Head of caudate nucleus (tissue), 42 donors: Measurements from ENCODE around the gene C5AR2.
A peak's percentile ranks its signal among the peaks of the same experiment; 100 is the strongest.
"Not testable (repeated sequence)": the region's sequence is repeated elsewhere in the genome, so short reads cannot be mapped to it uniquely, and the experiment has no call there.

Experiments
- DNase-seq, 42 donors: peaks; one replicate each; pipeline versions ENCODE4 v3.0.0 to v3.0.0-alpha.2; 2020 to 2021; ENCODE audit warnings: mixed read lengths in 7 of 42
- intact Hi-C: fragments of 100-400 bp; cut with DNase I; formaldehyde crosslinking; loops from one replicate; pipeline ENCODE4 v1.15.0; 2022

The C5AR2 gene

DNA sequence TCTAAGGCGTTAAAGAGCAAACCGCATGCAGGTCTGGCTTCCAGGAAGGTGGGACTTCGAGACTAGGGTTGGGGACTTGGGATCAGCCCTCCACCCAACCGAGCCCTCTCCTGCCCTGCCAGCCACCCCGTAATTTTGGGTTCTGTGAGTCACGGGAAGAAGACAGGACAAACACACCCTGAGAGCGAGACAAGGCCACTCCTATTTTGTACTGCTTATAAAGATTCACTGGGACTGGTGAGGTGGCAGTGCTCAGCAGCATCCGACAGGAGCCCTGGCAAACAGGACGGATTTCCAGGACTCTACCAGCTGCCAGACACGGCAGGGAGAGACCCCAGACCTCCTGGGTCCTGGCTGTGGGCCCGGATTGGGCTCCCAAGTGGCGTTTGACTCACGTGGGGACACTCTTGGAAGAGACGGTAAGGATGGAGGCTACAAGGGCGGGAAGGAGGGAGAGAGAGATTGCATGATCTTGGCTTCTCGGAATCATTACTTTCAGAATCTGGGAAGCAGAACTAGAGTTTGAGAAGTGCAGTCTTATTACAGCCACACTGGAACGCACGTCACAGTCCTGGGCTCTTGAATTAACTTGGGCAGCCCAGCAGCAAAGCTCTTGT is at the start of gene C5AR2:
TSS of gene C5AR2 (plus strand) at position 245 of the 617 bp plus-strand sequence. CDS start 8,625 bp downstream, outside the sequence.
- DNase-seq: peak in 2 of 42 donors; percentile 24 to 40
- intact Hi-C loops: no loop called here

DNA sequence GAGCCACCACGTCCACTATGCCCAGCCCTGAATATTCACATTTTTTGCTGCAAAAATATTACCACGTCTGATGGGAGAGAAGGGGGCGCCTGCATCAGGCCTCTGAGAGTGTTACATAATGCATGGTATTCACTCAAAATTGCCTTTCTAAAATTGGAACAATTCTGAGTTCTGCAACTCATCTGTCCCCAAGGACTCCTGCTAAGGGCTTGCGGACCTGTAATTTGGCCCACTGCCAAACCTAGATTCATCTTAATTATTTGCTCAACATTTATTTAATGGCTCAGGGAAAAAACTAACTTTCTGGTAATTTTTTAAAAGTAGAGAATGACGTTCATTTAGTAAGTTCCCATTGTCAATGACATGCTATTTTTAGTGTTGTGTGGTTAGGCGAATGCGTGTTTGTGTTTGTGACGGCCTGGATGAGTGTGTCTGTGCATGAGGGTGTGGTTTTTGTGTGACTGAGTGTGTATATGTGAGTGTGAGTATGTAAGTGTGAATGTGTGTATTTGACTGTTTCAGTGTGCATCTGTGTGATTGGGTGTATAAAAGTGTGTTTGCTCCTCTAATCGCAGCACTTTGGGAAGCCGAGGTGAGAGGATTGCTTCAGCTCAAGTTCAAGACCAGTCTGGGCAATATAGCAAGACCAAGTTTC is 48.4 kb upstream of the C5AR2 start:
- intact Hi-C loops: no loop called here
- no peak for DNase-seq

DNA sequence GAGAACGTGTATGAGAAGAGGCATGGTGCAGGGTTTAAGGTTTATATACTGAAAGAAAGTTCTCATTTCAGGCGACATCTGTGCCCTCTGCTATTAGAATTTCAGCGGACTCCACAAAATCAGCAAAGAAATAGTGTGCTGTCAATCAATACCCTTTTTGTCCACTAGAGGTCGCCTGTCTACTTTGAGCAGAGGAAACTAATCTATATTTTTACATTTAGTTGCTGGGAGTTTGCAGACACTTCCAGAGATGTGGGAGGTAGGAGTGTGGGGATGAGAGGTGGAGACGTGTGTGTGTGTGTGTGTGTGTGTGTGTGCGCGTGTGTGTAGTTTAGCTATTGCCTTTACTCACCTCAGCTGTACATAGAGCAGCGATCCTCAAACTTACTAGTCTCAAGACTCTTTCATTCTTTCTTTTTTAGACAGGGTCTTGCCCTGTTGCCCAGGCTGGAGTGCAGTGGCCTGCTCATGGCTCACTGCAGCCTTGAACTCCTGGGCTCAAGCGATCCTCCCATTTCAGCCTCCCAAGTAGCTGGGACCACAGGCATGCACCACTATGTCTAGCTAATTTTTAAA is 47.6 kb upstream of the C5AR2 start:
- intact Hi-C loops: no loop called here
- DNase-seq: peak in 36 of 42 donors; percentile 19 to 86 (median 58)

GRCh38 chr19:47296036-47296435 is 35.9 kb upstream of the C5AR2 start:
- peak; percentile 28 to 92 (median 72) for DNase-seq
- intact Hi-C loops: loop anchor here (5.0 kb wide), 1 partner anchor 96 kb away; no protein-coding TSS in a partner anchor

DNA sequence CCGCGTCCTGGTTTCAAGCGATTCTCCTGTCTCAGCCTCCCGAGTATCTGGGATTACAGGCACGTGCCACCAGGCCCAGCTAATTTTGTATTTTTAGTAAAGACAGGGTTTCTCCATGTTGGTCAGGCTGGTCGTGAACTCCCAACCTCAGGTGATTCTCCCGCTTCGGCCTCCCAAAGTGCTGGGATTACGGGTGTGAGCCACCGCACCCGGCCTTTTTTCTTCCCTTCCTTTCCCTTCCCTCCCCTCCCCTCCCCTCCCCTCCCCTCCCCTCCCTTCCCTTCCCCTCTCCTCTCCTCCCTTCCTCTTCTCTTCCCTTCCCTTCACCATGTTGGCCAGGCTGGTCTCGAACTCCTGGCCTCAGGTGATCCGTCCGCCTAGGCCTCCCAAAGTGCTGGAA is 31.1 kb upstream of the C5AR2 start:
- DNase-seq, intact Hi-C loops: not testable (repeated sequence)

DNA sequence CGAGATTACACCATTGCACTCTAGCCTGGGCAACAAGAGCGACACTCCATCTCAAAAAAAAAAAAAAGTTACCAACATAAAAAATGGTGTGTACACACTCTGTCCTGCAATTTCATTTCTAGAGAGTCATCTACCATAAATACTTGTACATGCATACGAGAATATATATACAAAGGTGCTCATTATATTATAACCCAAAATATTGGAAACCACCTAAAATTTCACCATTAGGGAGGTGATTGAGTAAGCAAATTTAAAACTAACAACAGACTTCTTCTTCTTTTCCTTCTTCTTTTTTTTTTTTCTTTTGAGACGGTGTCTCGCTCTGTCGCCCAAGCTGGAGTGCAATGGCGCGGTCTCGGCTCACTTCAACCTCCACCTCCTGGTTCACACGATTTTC is 29.7 kb upstream of the C5AR2 start:
- DNase-seq: no peak
- intact Hi-C loops: no loop called here

DNA sequence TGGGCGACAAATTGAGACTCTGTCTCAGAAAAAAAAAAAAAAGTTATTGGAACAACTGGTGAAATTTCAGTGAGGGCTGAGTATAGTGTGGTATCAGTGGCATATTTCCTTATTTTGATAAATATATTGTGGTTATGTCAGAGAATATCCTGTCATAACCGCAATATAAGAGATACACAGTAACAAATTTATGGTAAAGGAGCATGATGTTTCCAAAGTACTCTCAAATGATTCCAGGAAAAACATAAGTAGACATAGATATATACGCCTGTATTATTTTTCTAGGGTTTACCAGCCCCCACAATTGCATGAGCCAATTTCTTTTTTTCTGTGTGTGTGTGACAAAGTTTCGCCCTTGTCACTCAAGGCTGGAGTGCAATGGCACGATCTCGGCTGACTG is 28.0 kb upstream of the C5AR2 start:
- no peak for DNase-seq
- intact Hi-C loops: no loop called here

DNA sequence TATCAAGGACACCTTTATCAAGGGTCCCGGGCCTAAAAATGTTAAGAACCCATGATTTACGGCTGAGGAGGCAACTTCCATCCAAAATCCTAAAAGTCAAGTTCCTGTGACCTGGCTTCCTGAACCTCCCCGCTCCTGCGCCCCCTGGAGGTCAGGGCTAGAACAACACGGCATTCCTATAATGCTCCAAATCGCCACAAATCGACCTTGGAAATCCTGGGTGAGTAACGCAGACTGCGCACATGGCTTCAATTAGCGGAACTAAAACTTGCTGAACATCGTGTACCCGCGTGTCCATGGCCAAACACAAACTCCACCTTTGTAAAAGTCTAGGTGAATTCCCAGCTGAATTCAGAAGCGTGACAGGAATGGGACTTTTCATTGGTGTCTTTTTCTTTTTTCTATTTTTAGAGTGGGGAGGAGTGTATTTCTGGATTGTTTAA is 26.6 kb upstream of the C5AR2 start:
- peak in 41 of 42 donors; percentile 30 to 86 (median 63) for DNase-seq
- intact Hi-C loops: no loop called here

DNA sequence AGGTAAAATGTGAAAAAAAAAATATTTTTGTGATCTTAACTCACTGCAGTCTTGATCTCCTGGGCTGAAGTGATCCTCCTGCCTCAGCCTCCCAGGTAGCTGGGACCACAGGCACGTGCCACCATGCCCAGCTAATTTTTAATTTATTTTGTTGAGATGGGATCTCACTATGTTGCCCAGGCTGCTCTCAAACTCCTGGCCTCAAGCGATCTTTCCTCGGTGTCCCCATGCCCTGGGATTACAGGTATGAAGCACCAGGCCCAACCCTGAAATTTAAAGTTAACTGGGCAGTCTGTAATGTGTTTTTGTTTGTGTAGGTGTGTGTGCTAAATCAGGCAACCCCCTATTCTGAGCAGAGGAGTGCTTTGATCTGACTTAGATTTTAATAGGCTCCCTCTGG is 25.7 kb upstream of the C5AR2 start:
- DNase-seq: no peak
- intact Hi-C loops: no loop called here

GRCh38 chr19:47309038-47309437 is 22.9 kb upstream of the C5AR2 start:
- intact Hi-C loops: no loop called here
- DNase-seq: no peak

GRCh38 chr19:47309608-47310007 is 22.4 kb upstream of the C5AR2 start, which contains the start of gene C5AR1:
TSS of gene C5AR1 (plus strand) at chr19:47309861. CDS start at chr19:47309896, 35 bp downstream.
- intact Hi-C loops: no loop called here
- DNase-seq: peak in 35 of 42 donors; percentile 13 to 64 (median 33)

- no peak for DNase-seq
- intact Hi-C loops: no loop called here
Measured at GRCh38 chr19:47310323-47310722, 21.7 kb upstream of the C5AR2 start.

DNA sequence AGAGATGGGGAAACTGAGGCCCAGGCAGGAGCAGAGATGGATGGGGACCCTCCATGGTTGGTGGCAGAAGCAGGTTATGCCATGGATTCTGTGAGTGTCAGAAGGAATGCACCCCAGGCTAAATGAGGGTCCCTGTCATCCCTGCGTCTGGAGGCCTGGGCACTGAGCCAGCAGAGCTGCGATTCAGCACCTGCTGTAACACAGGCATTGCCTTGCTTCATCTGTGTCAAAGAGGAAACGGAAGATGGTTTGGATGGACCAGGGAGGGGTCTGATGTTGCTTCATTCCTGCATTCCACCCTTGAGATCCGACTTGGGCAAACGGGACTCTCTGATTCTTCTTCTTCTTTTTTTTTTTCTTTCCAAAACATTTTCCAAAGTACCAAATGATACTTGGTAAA is 21.2 kb upstream of the C5AR2 start:
- intact Hi-C loops: no loop called here
- DNase-seq: peak in 12 of 42 donors; percentile 8 to 49 (median 34)

DNA sequence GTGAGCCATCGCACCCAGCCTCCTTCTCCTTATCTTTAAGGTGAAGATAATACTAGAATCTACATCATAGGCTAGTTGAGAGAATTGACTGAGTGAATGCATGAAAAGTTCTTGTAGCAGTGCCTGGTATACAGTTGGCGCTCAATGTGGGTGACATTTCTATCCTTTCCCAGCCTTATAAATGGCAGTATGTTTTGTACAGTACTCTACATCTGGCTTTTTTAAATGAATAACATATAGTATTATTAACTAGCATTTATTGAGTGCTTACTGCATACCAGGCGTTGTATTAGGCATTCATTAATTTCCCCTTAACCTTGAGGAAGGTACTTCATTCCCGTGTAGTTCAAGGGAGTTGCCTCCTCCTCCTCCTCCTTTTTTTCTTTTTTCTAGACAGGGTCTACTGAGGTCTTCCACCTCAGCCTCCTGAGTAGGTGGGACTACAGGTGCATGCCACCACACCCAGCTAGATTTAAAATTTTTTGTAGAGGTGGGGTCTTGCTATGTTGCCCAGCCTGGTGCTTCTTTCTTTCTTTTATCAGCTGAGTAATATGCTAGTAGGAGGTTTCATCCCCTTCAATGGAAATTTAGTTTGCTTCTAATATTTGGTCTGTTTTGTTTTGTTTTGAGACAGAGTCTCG is 19.5 kb upstream of the C5AR2 start:
- no peak for DNase-seq
- intact Hi-C loops: no loop called here

GRCh38 chr19:47313754-47314295 is 18.1 kb upstream of the C5AR2 start:
- DNase-seq: no peak
- intact Hi-C loops: no loop called here

GRCh38 chr19:47315125-47315821 is 16.7 kb upstream of the C5AR2 start:
- DNase-seq: peak; percentile 45 to 93 (median 76)

GRCh38 chr19:47316513-47316912 is 15.5 kb upstream of the C5AR2 start:
- intact Hi-C loops: no loop called here
- DNase-seq: no peak

More at GRCh38 chr19:47315125-47315821, 16.7 kb upstream of the C5AR2 start:
- intact Hi-C loops: no loop called here

GRCh38 chr19:47319923-47320871 is 11.8 kb upstream of the C5AR2 start:
- no peak for DNase-seq
- intact Hi-C loops: no loop called here
